ENCODE results near the gene OR51E2.

DNA sequence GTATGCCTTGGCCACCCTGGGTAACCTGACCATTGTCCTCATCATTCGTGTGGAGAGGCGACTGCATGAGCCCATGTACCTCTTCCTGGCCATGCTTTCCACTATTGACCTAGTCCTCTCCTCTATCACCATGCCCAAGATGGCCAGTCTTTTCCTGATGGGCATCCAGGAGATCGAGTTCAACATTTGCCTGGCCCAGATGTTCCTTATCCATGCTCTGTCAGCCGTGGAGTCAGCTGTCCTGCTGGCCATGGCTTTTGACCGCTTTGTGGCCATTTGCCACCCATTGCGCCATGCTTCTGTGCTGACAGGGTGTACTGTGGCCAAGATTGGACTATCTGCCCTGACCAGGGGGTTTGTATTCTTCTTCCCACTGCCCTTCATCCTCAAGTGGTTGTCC, 57.7 kb downstream of the OR51E2 start:
- TF ChIP-seq, protein P1, sequence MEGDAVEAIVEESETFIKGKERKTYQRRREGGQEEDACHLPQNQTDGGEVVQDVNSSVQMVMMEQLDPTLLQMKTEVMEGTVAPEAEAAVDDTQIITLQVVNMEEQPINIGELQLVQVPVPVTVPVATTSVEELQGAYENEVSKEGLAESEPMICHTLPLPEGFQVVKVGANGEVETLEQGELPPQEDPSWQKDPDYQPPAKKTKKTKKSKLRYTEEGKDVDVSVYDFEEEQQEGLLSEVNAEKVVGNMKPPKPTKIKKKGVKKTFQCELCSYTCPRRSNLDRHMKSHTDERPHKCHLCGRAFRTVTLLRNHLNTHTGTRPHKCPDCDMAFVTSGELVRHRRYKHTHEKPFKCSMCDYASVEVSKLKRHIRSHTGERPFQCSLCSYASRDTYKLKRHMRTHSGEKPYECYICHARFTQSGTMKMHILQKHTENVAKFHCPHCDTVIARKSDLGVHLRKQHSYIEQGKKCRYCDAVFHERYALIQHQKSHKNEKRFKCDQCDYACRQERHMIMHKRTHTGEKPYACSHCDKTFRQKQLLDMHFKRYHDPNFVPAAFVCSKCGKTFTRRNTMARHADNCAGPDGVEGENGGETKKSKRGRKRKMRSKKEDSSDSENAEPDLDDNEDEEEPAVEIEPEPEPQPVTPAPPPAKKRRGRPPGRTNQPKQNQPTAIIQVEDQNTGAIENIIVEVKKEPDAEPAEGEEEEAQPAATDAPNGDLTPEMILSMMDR (IDR thresholded peaks at IDR 0.05): no peak
- no peak for TF ChIP-seq POLR2A (IDR thresholded peaks at IDR 0.05)
- no peak for TF ChIP-seq POLR2AphosphoS5 (IDR thresholded peaks at IDR 0.05)
